Stimulated activated CD4-positive, alpha-beta T cell treated with anti-CD3 and anti-CD28 coated beads, Interleukin-4, amount 100 ng/mL, for 48 hours (primary cell): ENCODE measurements around the gene CPXM2.

Experiments
- DNase-seq, 2 donors: peaks; one replicate each; pipeline ENCODE4 v3.0.0-alpha.2; 2020; ENCODE audit warnings: low read depth in 2 of 2

The CPXM2 gene

DNA sequence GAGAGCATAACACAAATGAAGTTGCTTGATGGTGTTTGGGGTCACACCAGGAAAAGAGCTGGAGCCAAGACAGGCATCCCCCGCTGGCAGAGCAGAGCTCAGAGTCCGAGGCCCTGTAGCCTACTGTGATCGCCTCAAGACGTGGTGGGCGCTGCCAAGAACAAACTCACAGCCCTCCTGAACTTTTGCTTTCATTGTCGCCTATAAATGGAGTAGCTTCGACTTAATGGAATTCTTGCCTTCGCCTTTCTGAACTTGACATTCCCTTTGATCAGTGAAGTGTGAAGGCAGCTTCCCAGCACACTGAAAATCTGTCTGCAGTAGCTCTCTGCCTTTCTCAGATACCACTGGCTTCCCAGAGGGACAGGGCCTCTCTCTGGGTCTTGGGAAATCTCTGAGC, 21.3 kb downstream of the CPXM2 start:
- no peak for DNase-seq

DNA sequence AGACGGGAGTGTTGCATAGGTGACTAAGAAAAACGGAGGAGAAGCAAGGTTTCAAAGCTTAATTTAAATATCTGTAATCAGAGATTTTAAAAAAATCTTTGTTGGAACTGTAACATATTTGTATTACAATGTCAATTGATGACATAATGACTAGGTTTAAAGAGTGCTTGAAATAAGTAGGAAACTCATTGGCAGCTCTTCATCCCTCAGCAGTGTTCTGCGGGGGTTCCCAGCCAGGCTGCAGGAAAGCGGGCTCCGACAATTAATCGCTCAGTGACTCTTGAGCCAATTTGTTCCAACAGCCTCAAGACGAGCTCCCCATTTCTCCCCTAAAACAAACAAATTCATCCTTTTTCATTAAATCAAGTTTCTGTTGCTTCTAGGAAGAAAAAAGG, 22.6 kb downstream of the CPXM2 start:
- DNase-seq: no peak

DNA sequence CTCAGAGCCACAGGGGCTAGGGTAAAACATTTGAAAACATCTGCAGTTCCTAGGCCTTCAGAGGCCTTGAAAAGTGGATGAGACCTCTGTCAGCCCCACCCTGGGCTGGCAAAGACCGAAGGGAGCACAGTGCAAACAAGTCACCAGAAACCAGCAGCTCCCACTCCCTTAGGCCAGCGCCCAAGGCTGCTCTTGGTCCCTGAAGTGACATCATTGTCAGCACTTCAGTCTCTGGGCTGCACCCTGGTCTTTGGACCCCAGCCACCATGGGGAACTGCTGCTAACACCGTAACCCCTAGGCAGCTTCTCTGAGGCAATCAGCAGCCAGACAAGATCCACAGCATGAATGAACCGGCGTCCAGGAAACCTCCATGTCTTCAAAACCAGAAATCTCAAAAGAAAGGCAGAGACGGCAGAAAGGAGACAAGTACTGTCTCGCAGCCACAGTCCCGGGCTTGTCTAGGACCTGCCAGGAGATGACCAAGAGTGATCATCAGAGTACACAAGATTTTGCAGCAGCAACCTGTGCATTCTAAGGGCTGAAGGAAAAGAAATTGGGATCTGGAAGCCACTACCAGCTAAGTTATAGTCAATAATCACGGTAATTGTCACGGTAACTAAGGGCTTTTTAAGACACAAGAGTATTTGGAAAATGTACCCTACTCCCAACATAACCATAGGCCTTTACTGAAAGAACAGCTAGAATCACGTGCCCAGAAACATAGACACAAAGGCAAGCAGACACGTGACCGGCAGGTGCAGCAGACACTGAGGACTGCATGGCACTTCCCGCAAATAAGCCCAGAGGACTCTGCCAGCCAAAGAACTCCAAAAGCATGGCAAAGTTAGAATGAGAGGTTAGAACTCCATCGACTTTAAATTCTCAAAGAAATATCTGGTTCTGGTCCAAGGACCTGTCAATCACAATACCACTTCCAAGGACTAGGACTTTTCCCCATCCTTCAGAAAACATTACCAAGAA, 23.3 kb downstream of the CPXM2 start:
- DNase-seq: no peak

DNA sequence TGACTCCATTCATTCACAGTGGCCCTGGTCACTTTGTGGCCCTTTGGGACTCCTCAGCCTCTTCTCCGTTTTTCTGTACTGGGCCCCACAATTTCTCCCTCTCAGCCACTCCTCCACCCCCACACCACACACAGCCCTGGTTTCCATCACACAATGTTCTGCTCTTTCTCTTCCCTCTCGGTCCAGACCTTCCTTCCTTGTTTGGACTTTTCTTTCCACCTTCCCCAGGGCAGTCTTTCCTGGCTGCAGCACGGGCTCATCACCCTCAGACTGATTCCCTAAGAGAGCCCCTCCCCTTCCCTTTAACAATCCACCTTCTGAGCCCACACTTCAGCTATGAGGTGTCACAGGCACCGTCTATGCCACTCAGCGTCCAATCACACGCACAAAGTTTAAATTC, 25.7 kb downstream of the CPXM2 start:
- DNase-seq: no peak

DNA sequence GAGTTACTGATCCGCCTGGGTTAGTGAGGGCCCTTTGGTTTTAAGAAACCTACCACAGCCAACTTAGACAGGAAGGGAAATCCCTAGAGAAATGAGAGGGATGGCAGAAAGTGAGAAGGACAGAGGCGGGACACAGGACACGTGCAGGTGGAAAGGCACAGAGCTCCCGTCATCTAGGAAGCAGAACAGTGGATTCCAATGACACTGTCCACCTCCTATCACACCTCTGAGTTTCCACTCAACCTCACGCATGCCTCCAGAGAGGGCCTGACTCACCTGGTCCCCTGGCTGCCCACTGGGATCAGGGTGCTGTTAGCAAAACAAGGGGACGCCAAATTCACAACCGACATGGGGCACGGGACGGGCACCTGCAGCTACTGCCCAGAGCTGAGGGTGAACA, 26.3 kb downstream of the CPXM2 start:
- DNase-seq: no peak

DNA sequence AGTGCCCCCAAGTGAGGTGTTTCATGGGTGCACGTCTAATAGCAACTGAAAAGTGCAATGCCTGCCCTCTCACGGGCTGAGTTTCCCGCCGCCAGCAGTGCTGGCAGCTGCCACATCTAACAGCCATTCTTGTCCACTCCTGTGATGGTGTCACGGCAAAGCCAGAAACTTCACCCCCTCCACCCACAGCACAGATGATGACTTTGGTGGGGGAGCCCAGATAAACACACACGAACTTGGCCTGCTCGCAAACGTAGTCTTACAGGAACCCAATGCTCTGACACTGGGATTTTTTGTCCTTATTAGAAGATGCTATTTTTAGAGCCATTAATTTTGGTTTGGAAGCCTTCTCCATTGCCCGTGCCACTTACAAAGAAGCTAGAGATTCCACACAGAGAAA, 26.7 kb downstream of the CPXM2 start:
- no peak for DNase-seq

DNA sequence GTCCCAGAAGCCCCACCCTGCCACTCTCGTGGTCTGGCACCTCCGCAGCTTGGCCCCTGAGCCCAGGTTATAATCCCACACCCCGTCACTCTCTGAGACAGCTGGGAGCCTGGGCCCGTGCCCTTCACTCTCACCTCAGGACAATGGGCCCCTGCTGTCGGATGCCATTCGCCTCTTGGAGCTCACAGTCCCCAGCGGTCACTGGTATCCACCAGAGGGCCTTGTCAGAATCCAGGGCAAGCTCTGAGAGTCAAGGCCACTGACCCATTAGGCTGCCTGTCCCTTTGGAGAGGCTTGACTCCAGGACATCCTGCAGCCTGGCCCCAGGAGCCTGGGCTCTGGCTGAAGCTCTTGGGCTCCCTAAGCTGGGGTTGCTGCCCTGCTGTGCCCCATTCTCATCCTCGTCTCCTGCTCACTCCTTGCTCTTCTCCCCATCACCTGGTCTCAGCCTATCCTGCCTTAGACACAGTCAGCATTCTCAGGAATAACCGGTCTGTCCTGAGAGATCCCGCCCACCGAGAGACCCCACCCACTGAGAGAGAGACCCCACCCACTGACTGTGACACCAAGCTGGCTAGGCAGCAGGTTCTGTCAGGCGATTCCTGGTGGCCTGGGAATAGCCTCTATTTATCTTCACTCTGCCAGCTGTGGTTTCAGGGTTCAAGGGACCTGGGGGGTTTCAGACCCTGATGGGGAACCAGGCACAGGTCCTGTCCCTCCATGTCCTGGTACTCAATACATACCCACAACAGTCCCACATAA, 27.7 kb downstream of the CPXM2 start:
- no peak for DNase-seq

DNA sequence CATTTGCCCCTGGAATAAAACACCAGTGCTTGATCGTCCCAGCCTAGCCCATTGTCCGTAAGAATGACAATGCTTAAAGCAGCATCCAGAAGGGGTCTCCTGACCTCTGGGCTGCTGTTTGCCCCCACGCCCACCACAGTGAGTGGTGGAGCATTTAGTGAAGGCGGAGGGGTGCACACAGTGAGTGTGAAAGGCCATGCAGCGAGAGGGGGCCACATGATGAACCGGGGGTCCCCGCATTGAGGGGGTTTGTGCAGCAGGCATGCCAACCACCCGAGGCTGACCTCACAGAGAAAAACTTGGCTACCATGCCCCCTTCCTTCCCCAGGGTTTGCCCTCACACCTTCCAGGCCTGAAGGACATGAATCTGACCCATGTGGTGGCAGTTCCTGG, 28.4 kb downstream of the CPXM2 start:
- no peak for DNase-seq

DNA sequence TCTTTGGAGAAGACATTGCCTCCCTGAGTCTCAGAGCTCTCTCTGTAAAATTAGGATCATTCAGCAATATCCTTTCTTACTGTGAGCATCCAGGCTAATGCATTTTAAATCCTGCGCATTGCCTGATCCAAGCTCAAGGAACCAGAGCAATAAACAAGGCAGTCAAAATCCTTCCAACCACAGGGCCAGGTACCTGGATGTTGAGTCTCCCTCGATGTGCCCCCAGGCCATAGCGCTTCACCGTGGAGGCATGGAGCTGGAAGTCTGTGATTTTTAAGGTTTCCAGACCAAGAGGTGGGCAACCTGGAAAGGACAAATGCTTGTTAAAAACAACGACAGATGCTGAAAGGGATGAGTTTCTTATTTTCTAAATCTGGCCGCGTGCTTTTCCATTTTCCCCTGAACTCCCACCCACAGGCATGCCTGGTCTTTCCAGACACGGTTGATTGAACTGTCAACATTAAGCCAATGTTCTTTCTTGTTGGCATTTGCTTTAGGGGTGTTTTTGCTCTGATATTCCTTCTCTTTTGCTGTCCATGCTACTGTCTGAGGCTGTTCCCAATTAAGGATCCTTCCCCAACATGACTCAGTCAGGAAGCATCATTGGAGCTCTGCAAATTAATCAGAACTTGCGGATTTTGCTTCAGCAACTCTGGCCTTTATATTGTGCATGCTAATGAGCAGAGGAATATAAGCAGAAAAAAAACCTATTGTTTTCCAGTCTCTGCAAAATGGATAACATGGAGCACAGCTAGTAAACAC, 29.0 kb downstream of the CPXM2 start:
- no peak for DNase-seq

DNA sequence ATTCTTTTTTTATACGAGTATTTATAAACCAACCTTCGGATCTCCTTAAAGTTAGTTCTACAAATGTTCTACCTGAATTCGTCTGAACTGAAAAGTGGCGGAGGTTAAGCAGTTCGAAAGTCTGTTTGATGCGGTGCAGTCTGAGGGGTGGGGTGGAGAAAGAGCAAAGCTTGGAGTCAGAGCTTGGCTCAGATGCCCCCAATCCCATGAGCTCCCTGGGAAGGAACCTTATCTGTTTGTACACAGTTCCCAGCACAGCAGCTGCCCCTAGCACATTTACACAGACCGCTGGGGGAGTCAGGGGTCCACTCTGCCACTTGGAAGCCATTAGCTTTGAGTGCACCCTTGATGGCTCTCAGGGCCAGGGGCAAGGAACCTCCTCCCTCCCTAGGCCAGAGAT, 30.8 kb downstream of the CPXM2 start:
- DNase-seq: no peak

DNA sequence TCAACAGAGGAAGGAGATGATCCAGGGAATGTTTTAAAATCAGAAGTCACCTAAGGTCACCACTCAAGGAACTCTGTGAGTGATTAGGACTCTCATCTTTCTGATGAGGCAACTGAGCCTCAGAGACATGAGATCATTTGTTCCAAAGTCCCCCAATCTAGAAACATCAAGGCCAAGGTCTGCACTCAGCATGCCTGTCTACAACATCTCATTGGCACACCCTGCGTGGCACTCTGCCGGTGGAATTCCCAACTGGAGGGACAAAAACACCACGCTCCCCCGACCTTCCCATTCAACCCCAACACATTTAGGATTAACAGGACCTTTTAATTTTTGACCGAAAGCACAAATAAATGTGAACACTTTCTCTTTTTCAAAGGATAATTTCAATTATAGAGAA, 31.4 kb downstream of the CPXM2 start:
- no peak for DNase-seq

DNA sequence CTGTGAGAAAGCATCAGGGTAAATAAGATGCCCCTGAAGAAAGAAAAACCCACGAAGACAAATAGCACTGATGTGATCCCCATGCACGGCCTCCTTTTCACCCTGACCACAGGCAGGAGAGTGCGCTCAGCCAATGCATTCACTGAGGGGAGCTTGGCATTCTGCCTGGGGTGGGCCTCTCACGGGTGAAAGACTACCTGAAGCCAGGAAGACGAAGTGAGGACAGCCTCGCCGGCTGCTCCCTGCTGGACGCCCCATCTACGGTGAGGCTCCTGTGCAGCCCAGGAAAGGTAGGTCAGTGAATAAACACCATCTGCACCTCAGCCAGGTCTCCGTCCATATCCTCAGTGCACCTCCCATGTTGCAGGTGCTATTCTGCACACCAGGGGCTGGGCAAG, 32.0 kb downstream of the CPXM2 start:
- DNase-seq: no peak

DNA sequence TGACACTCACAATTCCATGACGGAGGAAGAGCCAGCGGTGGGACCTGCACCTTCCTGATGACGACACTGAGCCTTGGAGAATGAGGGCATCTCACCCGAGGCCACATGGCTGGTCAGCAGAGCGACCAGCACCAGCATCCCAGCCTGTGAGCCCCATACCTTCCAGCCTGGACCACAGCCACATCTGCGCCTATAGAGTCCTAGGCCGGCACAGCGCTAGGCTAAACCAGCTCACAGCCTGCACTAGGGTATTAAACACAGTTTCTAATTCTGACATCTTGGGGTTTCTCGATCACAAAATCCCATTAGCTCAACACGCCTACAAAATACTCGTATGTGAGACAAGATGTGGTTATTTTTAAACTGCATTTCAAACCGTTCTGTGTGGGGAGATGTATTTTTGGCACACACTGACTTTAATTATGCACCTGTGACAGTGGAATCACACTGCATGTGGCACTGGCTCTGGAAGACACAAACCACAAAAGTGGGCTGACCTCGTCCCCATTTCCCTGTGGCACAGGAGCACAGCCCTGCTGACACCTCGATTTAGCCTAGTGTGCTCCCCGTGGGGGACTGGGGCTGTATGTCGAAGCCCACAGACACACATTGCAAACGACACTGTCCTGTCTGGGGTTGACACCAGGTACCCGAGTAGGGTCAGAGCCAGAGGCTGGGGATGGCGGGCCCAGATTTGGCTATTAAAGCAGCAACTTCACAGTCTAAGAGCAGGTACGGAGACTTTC, 32.5 kb downstream of the CPXM2 start:
- DNase-seq: no peak

DNA sequence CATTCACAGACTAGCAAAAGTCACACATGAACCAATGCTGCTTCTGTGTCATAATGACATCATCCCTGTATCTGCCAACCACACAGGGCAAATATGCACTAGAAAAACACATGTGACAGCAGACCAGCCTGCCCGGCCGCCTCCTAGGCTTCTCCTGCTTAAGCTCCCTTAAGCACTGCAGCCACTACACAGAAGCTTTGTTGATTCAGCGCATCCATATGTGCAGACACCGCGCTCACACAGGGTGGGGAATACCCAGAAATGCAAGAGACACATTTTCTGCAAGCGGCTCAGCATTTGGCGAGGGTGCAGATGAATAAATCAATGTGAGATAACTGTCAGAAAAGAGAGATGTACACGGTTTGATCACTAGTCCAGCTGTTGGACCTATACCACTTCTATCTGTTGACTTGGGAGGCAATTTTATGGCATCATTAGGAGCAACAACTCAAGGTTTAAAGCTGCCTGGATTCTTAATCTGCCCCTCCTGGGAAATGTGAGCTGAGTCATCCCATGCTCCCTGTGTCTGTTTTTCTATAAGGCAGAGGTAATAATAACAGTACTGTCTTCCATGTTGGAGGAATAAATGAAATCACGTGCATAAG, 33.4 kb downstream of the CPXM2 start:
- DNase-seq: no peak

DNA sequence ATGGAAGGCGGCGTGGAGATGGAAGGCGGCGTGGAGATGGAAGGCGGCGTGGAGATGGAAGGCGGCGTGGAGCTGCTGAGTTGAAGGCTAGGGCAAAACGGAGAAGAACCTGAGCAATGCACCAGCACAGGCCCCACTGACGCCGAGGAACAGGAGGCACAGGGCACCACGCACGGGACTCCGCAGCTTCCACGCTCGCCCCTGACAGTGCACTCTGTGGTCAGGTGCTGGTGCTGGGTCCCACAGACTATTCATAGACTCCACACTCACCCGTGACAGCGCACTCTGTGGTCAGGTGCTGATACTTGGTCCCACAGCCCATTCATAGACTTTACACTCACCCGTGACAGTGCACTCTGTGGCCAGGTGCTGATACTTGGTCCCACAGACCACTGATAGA, 34.0 kb downstream of the CPXM2 start:
- no peak for DNase-seq

DNA sequence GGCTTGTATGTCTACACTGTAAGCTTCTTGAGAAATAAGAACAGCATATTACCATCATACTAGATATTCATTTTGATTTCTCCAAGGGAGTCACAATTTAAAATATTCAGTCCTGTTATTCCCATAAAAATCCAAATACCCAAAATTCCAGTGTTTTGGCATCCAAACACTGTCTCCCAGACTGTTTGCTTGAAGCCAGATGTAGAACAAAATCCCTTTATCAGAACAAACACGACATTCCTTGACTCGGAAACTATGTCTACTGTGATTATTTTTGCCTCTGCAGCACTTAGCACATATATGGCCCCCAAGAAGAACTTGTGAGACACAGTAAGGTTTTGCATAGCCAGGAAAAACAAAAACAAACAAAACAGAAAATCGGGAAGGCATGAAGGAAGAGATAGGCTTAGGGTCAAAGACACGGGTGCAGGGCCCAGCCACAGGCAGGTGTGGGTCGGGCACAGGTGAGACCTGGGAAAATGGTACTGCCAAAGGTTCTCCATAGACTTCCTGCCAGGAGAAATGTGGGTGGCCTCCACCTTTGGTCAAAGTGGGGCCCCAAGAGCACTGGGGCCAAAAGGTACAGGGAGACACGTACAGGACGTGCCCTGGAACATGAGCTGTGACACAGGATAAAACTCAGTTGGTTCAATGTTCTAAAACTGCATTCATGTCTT, 36.5 kb downstream of the CPXM2 start:
- no peak for DNase-seq

DNA sequence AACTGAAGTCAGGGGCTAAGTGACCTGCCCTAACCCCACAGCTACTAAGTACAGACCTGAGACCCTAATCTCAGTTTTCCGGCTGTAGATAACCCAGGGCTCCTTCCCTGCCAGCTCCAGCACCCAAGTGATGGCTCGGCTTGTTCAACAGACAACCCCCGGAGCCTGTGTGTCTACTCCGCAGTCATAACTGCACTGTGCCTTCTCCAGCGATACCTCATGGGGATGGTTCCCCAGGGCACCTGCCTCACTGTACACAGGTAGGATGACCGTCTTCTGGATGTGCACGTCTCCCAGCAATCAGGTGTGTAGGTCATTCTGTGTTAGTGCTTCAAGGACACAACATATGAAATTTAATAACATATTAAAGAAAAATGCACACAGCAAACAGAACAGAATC, 37.1 kb downstream of the CPXM2 start:
- DNase-seq: no peak

DNA sequence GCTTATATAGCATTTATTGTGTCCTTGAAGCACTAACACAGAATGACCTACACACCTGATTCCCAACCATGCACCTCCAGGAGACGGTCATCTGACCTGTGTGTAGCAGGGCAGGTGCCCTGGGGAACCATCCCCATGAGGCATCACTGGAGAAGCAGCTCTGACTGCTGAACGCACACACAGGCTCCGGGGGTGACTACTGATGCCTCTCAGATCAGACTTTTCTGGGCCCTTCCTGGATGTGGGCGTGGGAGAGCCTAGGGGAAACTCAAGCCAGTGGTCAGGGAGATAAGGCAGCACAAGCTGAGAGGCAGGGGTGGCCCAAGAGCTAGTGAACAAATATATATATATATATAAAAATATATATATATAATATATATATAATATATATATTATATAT, 37.6 kb downstream of the CPXM2 start:
- no peak for DNase-seq

DNA sequence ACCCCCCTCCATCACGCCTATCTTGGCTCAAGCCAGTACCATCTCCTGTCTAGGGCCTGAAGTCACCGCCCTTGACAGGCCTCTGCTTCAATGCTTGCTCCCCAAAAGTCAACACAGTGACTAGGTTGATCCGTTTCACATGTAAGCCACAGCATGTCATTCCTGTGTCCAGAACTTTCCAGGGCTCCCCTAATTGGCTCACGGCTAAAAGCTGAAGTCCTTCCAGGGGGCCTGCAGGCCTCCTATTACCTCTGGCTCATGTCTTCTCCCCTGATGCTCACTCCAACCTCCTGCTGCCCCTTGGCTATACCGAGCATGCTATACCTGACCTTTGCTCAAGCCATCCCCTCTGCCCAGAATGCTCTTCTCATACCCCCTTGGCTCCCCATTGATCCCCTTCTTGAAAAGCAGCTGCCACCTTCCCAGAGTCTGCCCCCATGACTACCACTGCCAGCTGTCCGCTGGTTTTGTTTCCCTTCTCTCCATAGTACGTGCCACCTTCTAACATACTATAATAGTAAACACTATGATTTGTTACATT, 39.1 kb downstream of the CPXM2 start:
- no peak for DNase-seq
